IPS DF 6.9 (cell line): ENCODE measurements around the gene HOXD13.

Experiments used
- DNase-seq: peaks from one replicate; pipeline ENCODE4 v3.0.0-alpha.2; 2013; ENCODE audit warnings: low read depth, low spot score
- H3K27ac ChIP-seq: one replicate; pipeline ENCODE4 v1.5.1; 2013; ENCODE audit warnings: low read length, control low read depth
- H3K27me3 ChIP-seq: 2 replicates; pipeline ENCODE4 v1.6.1; 2013; ENCODE audit warnings: mild to moderate bottlenecking, low read length; ENCODE audit not compliant: control insufficient read depth, insufficient read depth
- H3K36me3 ChIP-seq: 2 replicates; pipeline ENCODE4 v1.6.1; 2013; ENCODE audit warnings: low read length; ENCODE audit not compliant: control insufficient read depth, insufficient read depth
- H3K4me1 ChIP-seq: 2 replicates; pipeline ENCODE4 v1.6.1; 2013; ENCODE audit warnings: low read length; ENCODE audit not compliant: control insufficient read depth, insufficient read depth
- H3K4me3 ChIP-seq: 2 replicates; pipeline ENCODE4 v1.5.1; 2013; ENCODE audit warnings: mild to moderate bottlenecking, low read length
- H3K9me3 ChIP-seq: 2 replicates; pipeline ENCODE4 v1.6.1; 2013; ENCODE audit warnings: low read length, inconsistent platforms; ENCODE audit not compliant: control insufficient read depth, insufficient read depth
- WGBS: extraction: QIAGEN DNeasy Blood & Tissue Kit; methylation state at CpG from one replicate; pipeline ENCODE4 v1.1.7; 2013; ENCODE audit warnings: mixed read lengths, missing lambda C conversion rate; ENCODE audit not compliant: insufficient read length, insufficient coverage; 5-methylcytosine and 5-hydroxymethylcytosine counted together

HOXD13 gene

GRCh38 chr2:176092270-176093144 is at the start of gene HOXD13:
Gene HOXD13 (plus strand): TSS chr2:176092721. CDS start chr2:176092891, 170 bp downstream.
- whole genome bisulfite sequencing: no CpG with 5 or more reads among the region's 95 CpGs
- Histone ChIP-seq H3K4me3 (peak within 1 kb of the TSS; percentile 5; the same call in 1 of the 2 replicates), H3K4me1 (peaks cover 4% of the 10 kb centered on the region; the same call in 1 of the 2 replicates), H3K27me3 (peaks cover 71% of the 10 kb centered on the region), H3K27ac (no peak within 1 kb of the TSS), H3K36me3 (no peaks in the 10 kb centered on the region), H3K9me3 (no peaks in the 10 kb centered on the region)
- DNase-seq: no peak

DNA sequence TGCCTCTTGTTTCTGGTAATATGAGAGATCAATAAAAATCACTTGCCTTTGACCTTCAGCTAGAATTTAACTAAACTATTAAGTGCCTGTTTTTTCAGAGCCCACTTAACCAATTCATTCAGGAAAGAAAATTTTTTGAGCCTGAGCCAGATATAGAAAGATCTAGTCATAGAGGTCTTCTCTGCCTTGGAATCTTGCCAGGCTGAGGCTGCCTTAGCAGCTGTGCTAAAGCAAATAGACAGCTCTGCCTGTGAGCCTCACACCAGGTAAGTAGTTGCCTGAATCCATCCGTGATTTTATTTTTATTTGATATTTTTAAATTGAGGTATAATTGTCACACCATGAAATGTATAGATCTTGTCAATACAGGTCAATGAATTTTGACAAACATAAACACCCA is 36.1 kb upstream of the HOXD13 start:
- H3K27ac ChIP-seq: no peak overlapping the region
- H3K36me3 ChIP-seq: no peaks in the 10 kb centered on the region
- DNase-seq: no peak
- no peak overlapping the region for H3K4me3 ChIP-seq
- H3K4me1 ChIP-seq: no peaks in the 10 kb centered on the region
- H3K9me3 ChIP-seq: no peaks in the 10 kb centered on the region
- H3K27me3 ChIP-seq: no peaks in the 10 kb centered on the region
- WGBS: no CpG with 5 or more reads among the region's 1 CpG

- H3K27ac ChIP-seq: no peak overlapping the region
- no peak for DNase-seq
- WGBS: no CpG with 5 or more reads among the region's 2 CpGs
These were observed 28.6 kb upstream of the HOXD13 start for GRCh38 chr2:176063958-176064357.

DNA sequence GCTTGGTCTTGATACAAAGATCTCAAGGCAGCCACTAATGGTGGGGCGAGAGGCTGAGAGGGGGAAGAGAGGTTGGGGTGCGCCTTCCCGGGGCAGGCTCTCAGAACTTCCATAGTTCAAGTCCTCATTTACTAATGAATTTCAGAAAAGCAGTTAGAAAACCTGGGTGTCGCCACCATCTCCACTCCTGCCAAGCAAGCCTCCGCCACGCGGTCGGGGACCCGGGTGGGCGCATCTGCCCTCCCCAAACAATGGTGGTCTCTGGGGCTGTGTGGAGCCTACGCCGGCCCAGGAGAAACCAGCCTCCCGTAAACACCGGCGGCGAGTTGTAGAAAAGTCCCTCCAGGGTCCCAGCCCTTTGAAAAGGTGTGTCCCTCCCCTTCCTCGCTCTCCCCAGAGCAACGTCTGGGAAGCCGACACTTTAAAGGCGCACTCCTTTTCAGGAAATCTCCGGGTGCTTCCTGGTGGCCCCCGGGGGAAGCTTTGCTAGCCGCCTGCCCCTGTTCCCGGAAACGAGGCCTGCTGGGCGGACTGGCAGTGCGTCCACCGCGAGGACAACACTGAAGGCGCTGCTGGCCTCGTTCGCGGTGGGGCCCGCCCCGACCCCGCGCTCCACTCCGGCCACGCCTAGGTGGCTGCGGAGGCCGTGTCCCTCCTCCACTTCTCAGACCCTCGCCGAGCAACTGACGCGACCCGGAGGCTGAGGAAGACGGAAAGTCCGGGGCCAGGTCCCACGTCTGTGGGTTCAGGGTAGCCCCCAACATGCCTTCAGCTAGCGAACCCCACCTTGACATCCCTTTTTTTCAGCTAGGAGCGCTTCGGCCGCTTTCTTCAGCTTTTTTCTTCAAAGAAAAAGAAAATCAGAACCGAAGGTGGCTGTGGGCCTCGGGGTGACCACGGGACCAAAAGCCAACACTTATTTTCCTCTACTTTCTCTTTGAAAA is 25.6 kb upstream of the HOXD13 start:
- H3K27me3 ChIP-seq: peaks cover 65% of the 10 kb centered on the region
- no CpG with 5 or more reads among the region's 56 CpGs for WGBS

More at GRCh38 chr2:176063958-176064357, 28.6 kb upstream of the HOXD13 start:
- peaks cover 3% of the 10 kb centered on the region for H3K4me1 ChIP-seq
- peaks cover 35% of the 10 kb centered on the region for H3K27me3 ChIP-seq
- no peak overlapping the region for H3K4me3 ChIP-seq
- no peaks in the 10 kb centered on the region for H3K9me3 ChIP-seq
- no peaks in the 10 kb centered on the region for H3K36me3 ChIP-seq

DNA sequence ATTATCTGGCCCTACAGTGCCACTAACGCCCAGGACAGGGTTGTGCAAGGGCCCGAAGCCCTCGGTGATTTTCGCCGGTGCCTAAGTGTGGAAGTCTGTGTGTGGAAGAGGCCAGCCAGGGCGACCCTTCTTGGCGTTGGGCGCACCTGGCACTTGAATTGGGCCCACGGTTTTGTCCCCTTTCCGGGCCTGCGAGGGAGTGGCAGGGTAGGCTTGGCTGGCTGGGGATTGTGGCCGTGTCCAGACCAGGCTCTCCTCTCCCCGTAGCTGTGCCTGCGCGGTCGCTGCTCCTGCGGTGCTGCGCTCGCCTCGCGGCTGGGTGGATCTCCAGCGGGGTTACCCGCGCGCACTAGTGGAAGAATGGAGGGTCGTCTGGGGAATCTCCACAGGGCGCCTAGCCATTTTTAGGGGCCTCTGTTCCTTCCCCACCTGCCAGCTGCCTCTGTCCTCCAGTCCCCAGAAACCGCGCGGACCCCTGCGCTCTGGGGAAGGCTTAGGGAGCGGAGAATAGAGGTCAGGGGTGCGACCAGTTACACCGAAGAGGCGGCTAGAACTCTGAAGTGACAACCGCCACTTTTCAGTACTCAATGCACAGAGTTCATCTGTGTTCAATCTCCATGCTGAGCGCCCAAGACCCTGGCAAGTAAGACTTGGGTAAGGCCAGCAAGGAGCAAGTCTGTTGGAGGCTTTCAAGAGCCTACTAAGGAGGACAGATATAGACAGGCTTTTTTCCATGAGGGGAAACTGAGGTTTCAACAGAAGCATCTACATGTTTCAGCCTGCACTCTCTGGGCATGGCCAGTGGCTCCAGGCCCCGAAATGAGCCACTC is 24.7 kb upstream of the HOXD13 start:
- no peaks in the 10 kb centered on the region for H3K9me3 ChIP-seq
- peaks cover 3% of the 10 kb centered on the region for H3K4me1 ChIP-seq
- H3K4me3 ChIP-seq: no peak overlapping the region
- H3K27ac ChIP-seq: no peak overlapping the region
- H3K36me3 ChIP-seq: no peaks in the 10 kb centered on the region
- WGBS: no CpG with 5 or more reads among the region's 38 CpGs
- DNase-seq: no peak
- peaks cover 74% of the 10 kb centered on the region for H3K27me3 ChIP-seq

More for the DNA sequence above, 25.6 kb upstream of the HOXD13 start:
- Histone ChIP-seq H3K27ac (no peak overlapping the region), H3K36me3 (no peaks in the 10 kb centered on the region), H3K4me3 (no peak overlapping the region; the same call in 1 of the 2 replicates), H3K4me1 (peaks cover 3% of the 10 kb centered on the region), H3K9me3 (no peaks in the 10 kb centered on the region)
- no peak for DNase-seq

DNA sequence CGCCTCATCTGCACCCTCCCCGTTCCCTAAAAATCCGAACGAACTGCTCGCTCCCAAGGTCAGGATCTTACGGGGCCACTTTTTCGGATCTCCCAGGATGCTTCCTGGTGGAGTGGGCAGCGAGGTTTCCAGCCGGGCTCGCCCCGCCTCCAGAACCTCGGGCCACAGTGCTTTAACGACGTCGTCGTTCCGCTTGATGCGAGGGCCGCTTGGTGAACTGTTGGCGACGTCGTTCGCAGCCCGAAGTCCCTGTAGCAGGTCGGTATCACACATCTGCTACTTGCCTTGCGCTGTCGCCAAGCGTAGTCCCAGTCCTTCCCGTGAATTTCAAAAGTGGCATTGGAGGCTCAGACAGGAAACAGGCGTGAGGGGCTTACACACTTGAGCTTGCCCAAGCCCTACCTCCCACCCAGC is 24.1 kb upstream of the HOXD13 start:
- WGBS: no CpG with 5 or more reads among the region's 30 CpGs
- Histone ChIP-seq H3K4me1 (peaks cover 3% of the 10 kb centered on the region), H3K9me3 (no peaks in the 10 kb centered on the region), H3K36me3 (no peaks in the 10 kb centered on the region), H3K4me3 (no peak overlapping the region), H3K27me3 (peaks cover 80% of the 10 kb centered on the region), H3K27ac (no peak overlapping the region)
- no peak for DNase-seq

- Histone ChIP-seq H3K36me3 (no peaks in the 10 kb centered on the region), H3K4me1 (peaks cover 3% of the 10 kb centered on the region), H3K27ac (no peak overlapping the region), H3K4me3 (no peak overlapping the region), H3K9me3 (no peaks in the 10 kb centered on the region), H3K27me3 (peaks cover 99% of the 10 kb centered on the region)
- DNase-seq: no peak
- WGBS: no CpG with 5 or more reads among the region's 58 CpGs
These were observed 20.9 kb upstream of the HOXD13 start for GRCh38 chr2:176071330-176072291.

DNA sequence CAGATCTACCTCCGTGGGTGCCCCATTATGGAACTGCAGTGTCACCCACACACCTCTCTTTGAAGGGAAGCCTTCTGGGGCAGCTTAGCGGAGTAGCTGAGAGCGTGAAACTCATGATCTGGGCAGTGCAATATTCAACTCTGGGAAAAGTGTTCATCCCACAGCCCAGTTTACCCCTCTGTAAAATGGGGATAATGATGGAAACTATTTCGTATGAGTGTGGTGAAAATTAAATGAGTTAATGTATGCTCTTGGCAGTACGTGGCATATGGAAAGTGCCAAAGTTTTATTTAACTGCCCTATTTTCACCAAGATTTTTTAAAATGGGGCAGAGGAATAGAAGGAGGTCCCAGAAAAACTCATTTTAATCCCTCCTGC is 20.2 kb upstream of the HOXD13 start:
- peaks cover 2% of the 10 kb centered on the region; the same call in 1 of the 2 replicates for H3K4me1 ChIP-seq
- H3K36me3 ChIP-seq: no peaks in the 10 kb centered on the region
- WGBS: no CpG with 5 or more reads among the region's 5 CpGs
- H3K27me3 ChIP-seq: peaks cover 97% of the 10 kb centered on the region
- no peak for DNase-seq
- H3K9me3 ChIP-seq: no peaks in the 10 kb centered on the region
- no peak overlapping the region for H3K4me3 ChIP-seq
- H3K27ac ChIP-seq: no peak overlapping the region
